NCI-H748 (cell line): ENCODE data around the gene SMAGP.
"Not testable (repeated sequence)": the region's sequence is repeated elsewhere in the genome, so short reads cannot be mapped to it uniquely, and the experiment has no call there.

Source experiments
- DNase-seq: peaks from one replicate; lab custom pipeline; 2025; ENCODE audit not compliant: unreplicated experiment; lab: John Stamatoyannopoulos, UW

Gene SMAGP, protein sequence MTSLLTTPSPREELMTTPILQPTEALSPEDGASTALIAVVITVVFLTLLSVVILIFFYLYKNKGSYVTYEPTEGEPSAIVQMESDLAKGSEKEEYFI

DNA sequence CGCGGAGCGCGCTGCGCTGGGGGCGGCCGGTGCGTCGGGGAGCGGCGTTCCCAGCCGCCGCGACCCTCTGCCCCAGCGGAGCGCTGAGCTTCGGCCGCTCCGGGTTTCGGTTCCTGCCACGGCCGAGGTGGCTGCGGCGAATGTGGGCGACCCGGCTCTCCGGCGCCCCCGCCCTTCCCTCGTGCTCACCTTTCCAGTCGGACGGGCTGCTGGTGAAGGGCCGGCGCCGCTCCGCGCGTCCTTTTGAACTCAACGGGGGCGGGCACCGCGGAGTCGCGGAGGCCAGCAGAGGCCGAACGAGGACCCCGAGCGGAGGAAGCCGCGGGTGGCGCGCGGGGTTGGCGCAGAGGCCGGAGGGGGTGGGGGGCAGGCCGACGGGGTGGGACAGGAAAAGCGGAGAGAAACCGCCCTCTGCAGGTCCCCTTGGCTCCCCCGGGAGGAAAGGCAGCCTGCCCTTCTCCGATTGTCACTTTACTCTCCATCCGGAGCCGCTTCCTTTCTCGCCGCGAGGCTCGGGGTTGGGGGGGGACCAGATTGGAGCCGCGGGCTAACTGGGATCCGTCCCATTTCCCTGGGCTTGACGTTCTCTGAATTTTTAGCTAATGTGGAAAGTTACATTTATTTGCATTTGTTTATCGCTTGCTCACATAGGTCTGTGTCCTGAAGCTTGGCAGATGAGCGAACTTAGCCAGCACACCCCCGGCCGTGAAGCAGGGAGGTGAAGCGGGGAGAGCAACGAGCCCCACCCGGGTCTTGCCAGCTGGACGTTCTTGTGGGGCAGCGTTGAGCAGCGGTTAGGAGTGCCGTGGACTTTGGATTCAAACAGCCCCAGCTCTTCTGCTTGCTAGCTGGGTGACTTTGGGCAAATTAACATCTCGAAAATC, at the start of gene SMAGP:
SMAGP (minus strand) TSS at position 349 of the 884 bp plus-strand sequence. CDS start 1,137 bp downstream, outside the sequence.
- DNase-seq, result peak; percentile 82

DNA sequence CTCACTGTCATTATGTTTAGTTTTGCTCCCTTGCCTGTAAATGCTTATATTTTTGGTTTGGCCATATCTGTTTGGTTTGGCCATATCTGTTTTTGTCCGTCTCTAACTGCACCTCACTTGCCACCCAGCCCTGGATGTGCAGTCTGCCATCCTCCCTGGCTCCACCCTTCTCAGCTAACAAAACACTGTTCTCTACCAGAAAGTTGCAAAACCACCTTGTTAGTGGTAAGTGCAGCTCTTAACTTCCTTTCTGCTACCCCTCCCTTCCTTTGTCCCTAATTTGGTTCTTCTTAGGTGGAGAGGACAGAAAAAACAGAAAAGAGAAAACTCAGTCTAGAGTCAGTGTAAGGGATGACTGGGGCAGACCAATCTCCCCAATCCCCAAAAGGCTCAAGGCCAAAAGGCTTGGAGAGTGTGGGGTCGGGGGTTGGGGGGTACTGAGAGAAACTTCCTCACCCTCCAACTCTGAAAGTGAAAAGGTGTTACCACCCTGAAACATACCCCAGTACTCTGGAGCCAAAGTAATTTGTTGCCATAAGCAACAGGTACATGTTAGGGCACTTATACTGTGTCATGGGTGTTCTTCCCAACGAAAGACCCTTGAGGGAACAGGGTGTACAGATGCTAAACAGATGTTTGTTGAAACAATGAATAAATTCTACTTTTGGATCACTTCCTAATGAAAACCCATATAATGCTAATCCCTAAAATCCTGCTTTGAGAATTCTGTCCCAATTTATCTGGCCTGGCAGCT, 48.8 kb upstream of the SMAGP start:
- DNase-seq, result no peak

DNA sequence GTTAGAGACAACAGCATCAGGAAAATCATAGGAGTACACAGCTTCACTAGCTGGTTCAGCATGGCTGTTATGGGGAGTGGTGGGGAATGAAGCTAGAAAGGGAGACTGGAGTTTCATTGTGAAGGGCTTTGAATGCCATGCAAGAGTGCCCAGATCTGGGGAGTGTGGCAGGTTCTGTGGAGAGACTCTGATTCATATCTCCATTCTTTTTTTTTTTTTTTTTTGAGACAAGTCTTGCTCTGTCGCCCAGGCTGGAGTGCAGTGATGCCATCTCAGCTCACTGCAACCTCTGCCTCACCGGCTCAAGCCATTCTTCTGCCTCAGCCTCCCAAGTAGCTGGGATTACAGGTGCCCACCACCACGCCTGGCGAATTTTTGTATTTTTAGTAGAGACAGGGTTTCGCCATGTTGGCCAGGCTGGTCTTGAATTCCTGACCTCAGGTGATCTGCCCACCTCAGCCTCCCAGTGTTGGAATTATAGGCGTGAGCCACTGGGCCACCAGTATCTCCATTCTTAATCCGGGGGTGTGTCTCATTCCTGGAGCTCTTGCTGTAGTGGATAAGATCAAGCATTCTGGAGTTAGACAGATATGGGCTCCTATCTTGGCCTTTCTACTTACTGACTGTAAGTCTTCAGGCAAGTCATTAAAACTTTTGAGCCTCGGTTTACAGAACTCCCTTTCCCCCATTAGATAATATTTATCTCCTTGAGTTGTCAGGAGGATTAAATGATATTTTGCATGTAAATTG, 48.0 kb upstream of the SMAGP start:
- DNase-seq, result not testable (repeated sequence)

DNA sequence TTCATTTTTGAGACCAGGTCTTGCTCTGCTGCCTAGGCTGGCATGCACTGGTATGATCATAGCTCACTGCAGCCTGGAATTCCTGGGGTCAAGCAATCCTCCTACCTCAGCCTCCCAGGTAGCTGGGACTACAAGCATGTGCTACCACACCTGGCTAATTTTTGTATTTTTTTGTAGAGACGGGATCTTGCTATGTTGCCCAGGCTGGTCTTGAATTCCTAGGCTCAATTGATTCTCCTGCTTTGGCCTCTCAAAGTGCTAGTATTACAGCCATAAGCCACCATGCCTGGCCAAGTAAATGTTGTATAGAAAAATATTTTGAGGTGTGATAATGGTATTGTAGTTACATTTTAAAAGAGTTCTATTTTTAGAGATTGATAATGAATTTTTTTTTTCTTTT, 41.2 kb upstream of the SMAGP start:
- DNase-seq, result no peak

DNA sequence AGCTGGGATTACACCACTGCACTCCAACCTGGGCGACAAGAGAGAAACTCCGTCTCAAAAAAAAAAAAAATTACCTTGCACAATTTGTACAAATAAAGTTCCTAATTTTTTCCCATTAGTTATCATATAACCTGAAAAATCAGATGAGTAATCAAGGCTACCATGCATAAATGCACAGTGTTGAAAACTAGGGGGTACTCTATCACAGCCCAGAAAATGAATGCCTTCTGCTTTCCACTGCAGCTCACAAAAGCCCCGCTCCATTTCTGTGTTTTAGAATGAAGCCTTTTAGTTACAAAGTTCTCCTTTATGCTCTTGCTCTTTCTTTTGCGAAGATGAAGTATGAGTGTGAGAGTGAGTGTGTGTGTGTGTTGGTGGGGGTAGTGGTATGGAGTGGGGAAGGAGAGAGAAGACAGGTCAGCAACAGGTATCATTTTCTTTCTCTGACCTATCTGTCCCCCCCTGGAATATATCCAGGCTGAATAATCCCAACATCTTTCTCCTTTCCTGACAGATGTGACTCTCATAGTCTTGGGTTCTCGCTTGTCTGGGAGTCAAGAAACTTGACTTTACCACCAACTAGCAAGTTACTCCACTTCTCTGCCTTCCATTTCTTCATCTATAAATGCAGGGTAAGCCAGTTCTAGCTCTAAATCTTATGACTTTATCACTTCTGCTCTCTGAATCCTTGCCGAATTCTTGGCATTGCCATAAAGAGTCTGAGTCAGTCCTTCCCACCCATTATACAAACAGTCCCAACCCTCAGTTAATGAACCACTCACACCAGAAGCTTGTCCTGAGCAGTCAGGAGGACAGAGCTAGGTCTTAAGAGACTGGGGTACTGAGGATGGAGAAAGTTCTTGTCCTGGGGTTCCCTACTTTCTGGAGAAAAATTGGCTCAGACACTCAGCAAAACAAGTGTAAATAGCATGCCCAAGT, 37.7 kb upstream of the SMAGP start:
- no peak for DNase-seq

DNA sequence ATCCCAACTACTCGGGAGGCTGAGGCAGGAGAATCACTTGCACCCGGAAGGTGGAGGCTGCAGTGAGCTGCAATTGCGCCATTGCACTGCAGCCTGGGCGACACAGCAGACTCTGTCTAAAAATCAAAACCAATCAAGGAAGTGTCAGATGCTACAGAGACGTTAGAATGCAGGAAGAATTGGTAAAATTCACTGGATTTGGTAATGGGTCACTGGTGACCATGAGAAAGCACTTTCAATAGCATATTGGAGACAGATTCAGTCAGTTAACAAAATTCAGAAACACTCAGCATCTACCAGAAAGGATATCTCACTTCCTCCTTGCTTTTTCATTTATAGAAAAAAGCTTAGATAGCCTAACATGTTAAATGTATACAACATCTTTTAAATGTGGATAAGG, 36.3 kb upstream of the SMAGP start:
- DNase-seq, result no peak

DNA sequence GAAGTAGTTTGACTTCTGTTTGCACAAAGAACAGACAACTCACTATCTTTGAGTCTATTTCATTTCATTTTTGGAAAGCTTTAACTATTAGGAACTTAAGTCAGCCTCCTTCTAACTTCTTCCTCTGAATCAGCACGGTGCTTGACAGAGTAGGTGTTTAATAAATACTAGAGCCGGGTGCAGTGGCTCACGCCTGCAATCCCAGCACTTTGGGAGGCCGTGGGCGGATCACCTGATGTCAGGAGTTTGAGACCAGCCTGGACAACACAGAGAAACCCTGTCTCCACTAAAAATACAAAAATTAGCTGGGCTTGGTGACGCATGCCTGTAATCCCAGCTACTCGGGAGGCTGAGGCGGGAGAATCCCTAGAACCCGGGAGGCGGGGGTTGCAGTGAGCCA, 30.6 kb upstream of the SMAGP start:
- not testable (repeated sequence) for DNase-seq

DNA sequence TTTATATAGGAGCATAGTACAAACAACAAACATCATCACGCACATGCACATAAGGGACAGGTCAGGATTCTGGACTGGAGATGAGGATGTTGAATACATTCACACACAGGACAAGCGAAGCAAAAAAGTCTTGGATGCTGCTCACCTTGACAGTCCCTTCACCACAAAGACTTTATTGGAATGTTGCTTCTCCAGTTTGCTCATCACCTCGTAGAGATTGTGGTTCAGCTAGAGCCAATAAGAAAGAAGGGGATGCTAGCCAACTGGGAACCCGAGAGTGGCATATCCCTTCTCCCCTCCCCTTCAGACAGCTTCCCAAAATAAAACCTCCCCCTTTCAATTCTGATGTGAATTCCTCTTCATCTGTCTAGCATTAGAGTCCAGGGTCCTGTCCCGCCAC, 25.4 kb upstream of the SMAGP start:
- DNase-seq, result no peak

DNA sequence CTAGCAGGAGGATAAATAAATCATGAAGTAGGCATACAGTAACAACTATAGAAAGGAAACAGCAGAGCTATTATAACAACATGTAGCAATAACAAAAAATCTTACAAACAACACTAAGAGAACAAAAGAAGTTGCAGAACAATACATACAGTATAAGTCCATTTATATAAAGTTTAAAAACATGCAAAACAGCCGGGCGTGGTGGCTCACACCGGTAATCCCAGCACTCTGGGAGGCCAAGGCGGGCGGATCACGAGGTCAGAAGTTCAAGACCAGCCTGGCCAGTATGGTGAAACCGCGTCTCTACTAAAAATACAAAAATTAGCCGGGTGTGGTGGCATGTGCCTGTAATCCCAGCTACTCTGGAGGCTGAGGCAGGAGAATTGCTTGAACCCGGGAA, 23.9 kb upstream of the SMAGP start:
- not testable (repeated sequence) for DNase-seq

DNA sequence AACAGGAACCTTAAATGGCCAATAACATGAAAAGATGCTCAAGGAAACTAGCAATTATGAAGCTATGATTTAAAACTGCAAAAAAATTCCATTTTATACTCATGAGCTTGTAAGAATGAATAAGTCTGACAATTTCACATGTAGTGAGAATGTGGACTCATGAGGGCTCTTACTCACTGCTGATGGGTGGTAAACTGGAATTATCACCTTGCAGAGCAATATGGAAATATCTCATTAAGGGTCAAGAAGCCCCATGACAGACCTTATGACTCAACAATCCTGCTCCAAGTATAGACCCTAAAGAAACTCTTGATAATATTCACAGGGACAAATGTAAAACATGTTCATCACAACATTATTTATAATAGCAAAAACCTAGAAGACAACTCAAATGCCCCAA, 23.5 kb upstream of the SMAGP start:
- DNase-seq, result no peak

DNA sequence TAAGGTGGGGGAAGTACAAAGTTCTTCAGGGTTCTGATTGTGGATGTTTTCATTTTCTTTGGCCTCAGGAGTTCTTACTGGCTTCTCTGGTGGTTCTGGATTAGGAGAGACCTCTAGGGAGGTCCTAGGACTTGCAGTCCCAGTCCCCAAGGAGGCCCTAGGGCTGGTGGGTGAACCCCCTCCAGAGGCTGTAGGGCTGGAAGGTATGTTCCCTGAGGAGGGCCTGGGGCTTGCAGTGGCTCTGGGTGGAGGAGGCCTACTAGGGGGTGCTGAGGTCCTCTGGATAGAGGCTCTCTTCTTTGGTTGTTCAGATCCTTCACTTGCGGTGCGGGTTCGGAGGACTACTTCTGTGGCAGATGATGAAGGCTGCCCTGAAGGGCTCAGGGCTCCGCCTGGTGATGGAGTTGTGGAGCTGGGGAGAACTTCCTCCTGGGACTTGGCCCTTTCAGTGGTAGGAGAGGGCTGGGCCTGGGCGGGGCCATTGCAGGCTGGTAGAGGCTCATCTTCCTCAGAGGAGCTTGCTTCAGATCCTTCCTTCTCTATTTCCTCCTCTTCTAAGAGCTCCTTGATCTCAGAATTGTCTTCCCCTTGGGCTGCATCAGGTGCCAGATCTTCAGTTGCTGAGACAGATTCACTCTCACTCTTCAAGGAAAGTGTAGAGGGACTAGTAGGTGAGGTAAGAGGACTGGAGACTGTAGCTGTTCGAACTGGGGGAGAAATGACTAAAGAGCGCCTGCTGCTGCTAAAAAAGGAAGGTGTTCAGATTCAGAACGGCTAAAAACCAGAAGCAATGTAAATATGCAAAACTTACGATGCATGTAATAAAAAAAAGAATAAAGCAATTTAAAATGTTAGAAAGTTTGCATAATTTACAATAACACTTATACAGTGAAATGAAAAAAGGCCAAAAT, 21.6 kb upstream of the SMAGP start:
- DNase-seq, result not testable (repeated sequence)

DNA sequence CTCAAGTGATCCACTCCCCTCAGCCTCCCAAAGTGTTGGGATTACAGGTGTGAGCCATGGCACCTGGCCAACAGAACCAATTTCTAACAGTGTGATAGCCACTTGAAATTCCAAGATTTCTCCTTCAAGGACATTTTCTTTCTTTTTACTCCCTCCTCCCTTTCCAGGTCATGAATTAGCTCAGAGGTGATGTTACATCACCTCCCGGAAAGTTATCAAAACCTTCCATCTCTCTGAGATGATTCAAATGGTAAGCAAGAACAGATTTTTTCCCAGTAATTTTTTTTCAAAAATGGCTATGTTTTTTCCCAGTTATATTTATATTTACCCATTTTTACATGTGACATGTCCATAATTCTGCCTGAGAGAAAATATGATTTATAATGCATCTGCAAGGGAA, 15.6 kb upstream of the SMAGP start:
- no peak for DNase-seq

DNA sequence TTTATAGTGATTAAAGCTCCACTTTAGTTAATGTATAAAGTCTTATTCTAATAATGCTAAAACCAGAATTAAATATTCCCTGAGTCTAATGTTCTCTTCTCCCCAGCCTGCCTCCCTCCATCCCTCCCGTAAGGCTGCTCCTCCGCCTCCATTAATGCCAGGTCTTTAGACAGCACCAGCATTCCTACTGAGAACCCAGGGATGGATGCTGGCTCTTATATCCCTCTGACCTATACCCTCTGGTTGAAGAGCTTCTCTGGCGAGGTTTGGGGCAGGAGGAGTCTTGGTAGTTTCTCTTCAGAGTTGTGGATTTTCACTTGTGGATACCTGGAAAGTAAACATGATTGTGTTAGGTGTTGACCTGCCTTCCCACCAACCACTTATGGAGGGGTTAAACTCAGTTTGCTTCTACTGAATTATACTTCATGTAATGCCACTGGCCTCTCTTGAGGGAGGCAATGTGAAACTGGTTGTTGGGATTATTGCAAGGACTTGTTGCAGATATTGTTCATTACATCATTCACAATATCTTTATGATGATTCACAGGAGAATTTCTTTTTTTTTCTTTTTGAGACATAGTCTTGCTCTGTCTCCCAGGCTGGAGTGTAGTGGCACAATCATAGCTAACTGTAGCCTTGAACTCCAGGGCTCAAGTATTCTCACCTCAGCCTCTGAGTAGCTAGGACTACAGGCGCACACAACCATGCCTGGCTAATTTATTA, 11.1 kb upstream of the SMAGP start:
- no peak for DNase-seq

DNA sequence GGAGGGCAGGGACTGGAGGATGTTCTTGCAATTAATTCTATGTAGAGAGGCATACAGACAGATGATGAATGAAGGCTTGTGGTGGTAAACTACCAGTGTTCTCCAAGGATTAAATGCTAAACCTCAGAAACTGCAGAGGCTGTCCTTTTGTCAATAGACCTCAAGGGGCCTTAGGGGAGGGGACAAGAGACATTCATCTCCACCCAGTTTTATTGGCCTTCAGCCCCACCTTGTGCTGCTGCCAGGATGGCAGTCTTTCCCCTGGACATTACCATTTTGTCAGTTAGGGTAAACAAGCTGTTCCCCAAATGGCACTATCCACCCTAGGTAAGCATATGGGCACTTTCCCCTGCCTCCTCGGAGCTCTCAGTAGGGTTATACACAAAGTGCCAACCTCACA, 4.9 kb upstream of the SMAGP start:
- no peak for DNase-seq

DNA sequence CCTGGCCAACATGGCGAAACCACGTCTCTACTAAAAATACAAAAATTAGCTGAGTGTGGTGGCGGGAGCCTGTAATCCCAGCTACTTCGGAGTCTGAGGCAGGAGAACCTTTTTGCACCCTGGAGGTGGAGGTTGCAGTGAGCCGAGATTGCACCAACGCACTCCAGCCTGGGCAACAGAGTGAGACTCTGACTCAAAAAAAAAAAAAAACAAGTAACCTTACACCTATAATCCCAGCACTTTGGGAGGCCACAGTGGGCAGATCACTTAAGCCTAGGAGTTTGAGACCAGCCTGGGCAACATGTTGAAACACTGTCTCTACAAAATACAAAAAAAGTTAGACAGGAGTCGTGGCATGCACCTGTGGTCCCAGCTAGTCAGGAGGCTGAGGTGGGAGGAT, 2.6 kb upstream of the SMAGP start:
- not testable (repeated sequence) for DNase-seq

DNA sequence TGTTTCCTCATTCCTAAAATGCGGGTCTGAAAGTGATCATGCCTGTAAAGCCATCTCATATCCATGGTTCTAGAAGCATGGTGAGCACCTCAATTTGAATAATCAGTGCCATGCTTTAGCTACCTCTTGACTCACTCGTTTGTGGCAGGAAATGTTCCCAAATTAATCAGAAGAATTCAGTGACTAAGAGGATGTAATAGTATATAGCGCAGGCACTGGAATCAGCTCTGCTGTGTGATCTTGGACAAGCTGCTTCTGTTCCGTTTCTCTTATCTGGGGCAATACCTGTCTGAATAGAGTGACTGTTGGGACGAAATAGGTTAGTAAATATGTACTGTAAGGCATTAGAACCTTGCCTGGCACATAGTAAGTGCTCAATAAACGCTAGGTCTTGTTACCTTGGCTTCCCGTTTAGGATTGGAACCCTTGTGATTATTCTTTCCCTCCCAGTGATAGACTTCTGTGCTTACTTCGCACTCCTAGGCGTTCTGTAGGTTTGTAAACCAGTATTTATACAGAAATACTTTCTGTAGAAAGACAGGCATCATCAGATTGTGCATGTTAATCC, 820 bp upstream of the SMAGP start:
- no peak for DNase-seq

DNA sequence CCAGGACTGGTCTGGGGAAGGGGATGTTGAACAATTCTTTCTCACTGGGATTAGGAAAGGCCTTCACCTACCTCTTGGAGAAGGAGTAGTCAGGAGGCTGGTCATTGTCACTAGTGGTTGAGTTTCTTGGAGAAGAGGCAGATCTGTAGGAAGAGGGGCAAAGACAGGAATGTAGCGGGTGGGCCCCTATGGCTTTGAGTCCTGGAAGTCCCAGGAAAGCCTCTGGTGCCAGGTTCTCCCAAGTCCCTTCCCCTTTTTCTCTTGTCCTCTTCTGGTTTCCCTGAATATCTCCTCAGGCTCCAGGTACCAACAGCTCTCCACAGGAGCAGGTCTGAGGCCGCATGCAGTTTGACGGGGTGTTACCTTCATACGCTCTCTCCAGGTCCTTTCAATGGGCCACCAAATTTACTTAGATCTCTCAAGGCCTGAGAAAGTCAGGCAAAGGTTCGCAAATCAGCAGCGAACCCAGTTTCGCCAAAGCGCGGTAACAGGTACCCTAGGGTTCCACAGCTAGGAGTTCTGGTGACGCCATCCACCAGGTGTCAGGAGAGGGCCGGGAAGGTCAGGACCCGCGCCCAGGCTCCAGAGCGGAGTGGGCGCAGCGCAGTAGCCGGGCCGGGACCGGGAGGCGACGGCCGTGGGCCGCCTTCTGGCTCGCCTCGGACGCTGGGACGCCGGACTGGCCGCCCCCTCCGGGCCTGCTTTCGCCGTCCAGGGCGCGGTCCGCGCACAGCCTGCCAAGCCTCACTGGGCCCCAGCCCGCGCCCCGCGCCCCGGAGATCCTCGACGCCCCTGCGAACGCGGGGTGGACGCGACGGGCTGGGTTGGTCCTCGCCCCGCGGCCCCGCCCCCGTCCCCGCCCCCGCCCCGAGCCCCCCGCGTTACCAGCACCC, 795 bp downstream of the SMAGP start:
- DNase-seq, result peak; percentile 47
